ENCODE data around the gene MPP2.

Gene MPP2

DNA sequence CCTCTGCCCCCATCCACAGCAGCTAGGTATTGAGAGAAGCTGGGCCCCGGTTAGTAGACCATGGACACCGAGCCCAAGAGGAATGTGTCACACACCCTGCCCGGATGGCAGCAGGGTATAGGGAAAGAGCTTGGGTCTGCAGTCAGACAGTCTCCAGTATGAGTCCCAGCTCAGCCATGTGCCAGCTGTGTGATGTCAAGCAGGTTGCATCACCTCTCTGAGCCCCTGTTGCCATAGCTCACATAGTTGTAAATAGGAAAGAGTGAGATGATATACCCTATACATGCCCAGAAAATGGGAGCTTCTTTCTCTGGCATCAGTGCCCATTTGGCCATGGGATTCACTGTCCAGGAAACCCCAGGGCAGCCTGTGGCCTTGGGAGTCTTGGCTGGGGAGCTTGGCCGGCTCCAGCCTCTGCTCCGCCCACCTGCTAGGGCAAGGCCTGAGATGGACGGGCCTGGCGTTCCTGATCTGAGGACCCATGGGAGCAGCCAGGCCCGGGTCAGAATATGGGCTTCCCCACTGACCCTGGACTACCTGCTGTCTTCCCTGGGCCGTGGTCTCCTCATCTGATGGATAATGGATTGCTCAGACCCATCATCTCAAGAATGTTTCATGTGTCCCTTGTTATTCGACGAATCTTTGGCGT lies 47.1 kb downstream of the MPP2 start:
- H3K36me3 ChIP-seq (ENCODE audit: control insufficient read depth, low read length): no peaks in the 10 kb centered on the region

DNA sequence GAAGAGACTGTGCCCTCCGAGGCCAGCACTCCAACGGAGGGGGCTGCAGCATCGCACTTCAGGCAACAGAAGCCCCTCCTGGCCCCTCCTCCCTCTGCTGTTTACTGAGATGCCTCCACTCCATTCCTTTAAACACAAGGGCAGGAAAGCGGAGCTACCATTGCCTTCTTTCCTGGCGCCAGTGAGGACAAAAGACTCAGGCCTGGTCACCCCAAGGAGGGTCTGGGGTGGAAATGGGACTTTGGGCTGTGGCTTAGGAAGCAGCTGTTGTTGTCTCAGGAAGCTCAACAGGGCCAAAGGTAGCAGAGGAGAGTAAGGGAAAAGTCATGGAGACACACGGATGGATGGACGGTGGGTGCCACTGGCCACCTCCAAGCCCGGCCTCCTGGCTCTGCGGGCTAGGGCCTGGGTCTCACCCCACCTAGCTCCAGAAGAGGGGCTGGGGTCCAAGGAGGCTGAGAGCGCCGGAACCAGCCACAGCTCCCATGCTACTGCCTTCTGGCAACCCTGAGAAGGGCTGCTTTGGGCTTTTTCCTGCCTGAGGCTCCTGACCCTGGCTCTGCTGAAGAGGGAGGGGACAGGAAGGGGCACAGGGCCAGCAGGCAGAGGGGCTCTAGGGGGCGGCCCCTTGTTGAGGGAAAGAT lies 49.3 kb downstream of the MPP2 start:
- Histone ChIP-seq H3K9me2 (replicated peaks; ENCODE audit: control insufficient read depth, low read length) (no peaks in the 10 kb centered on the region), H4K20me1 (ENCODE audit: control insufficient read depth, insufficient read depth, low read depth, low read length) (no peaks in the 10 kb centered on the region), H3K4me1 (ENCODE audit: control insufficient read depth, low read length) (no peaks in the 10 kb centered on the region), H3K79me2 (ENCODE audit: control insufficient read depth, low read length) (no peaks in the 10 kb centered on the region), H3K9me3 (ENCODE audit: control insufficient read depth, insufficient read depth, low read length) (no peaks in the 10 kb centered on the region), H3K4me2 (ENCODE audit: low read length) (no peak overlapping the region), H3K27me3 (ENCODE audit: control insufficient read depth, low read length) (no peaks in the 10 kb centered on the region), H3K27ac (ENCODE audit: low read depth, low read length) (no peak overlapping the region), H3K4me3 (ENCODE audit: low read length) (no peak overlapping the region), H3K36me3 (ENCODE audit: control insufficient read depth, low read length) (no peaks in the 10 kb centered on the region), H3F3A (ENCODE audit: control insufficient read depth, insufficient read depth) (no peaks in the 10 kb centered on the region)
- no peak for TF ChIP-seq EZH2phosphoT487 (IDR thresholded peaks at IDR 0.05; ENCODE audit: borderline replicate concordance, low read length)
- TF ChIP-seq, protein P1, sequence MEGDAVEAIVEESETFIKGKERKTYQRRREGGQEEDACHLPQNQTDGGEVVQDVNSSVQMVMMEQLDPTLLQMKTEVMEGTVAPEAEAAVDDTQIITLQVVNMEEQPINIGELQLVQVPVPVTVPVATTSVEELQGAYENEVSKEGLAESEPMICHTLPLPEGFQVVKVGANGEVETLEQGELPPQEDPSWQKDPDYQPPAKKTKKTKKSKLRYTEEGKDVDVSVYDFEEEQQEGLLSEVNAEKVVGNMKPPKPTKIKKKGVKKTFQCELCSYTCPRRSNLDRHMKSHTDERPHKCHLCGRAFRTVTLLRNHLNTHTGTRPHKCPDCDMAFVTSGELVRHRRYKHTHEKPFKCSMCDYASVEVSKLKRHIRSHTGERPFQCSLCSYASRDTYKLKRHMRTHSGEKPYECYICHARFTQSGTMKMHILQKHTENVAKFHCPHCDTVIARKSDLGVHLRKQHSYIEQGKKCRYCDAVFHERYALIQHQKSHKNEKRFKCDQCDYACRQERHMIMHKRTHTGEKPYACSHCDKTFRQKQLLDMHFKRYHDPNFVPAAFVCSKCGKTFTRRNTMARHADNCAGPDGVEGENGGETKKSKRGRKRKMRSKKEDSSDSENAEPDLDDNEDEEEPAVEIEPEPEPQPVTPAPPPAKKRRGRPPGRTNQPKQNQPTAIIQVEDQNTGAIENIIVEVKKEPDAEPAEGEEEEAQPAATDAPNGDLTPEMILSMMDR (IDR thresholded peaks at IDR 0.05; ENCODE audit: low read depth, low read length, poor library complexity, severe bottlenecking): no peak

More for the DNA sequence above, 47.1 kb downstream of the MPP2 start:
- no peaks in the 10 kb centered on the region for H3K27me3 ChIP-seq (ENCODE audit: control insufficient read depth, low read length)
- TF ChIP-seq, protein P1 (IDR thresholded peaks at IDR 0.05; ENCODE audit: low read depth, low read length, poor library complexity, severe bottlenecking): no peak
- no peak for TF ChIP-seq EZH2phosphoT487 (IDR thresholded peaks at IDR 0.05; ENCODE audit: borderline replicate concordance, low read length)
- no peak overlapping the region for H3K4me2 ChIP-seq (ENCODE audit: low read length)
- no peaks in the 10 kb centered on the region for H4K20me1 ChIP-seq (ENCODE audit: control insufficient read depth, insufficient read depth, low read depth, low read length)
- H3K9me2 ChIP-seq (replicated peaks; ENCODE audit: control insufficient read depth, low read length): no peaks in the 10 kb centered on the region
- no peak overlapping the region for H3K27ac ChIP-seq (ENCODE audit: low read depth, low read length)
- no peaks in the 10 kb centered on the region for H3F3A ChIP-seq (ENCODE audit: control insufficient read depth, insufficient read depth)
- H3K4me3 ChIP-seq (ENCODE audit: low read length): no peak overlapping the region
- no peaks in the 10 kb centered on the region for H3K9me3 ChIP-seq (ENCODE audit: control insufficient read depth, insufficient read depth, low read length)
- H3K79me2 ChIP-seq (ENCODE audit: control insufficient read depth, low read length): no peaks in the 10 kb centered on the region
- no peaks in the 10 kb centered on the region for H3K4me1 ChIP-seq (ENCODE audit: control insufficient read depth, low read length)

DNA sequence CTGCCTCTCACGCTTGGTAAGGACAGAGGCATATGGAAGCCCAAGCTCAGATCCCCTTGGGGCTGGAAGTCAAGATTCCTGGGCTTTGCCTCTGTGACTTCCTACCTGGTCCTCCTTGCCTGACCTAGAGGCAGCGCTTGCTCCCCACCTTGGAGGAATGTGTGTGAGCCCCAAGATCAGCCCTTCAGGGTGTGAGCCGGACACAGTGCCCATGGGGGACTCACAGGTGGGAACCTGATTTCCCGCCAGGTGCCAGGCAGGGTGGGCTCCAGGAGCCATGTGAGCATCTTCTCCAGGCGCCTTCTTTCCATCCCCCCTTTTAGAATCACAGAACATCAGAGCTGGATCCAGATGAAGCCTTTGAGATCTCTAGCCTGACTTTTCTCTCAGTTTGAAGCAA lies 50.2 kb downstream of the MPP2 start:
- Histone ChIP-seq H3K36me3 (ENCODE audit: control insufficient read depth, low read length) (no peaks in the 10 kb centered on the region), H3K79me2 (ENCODE audit: control insufficient read depth, low read length) (no peaks in the 10 kb centered on the region), H3K4me1 (ENCODE audit: control insufficient read depth, low read length) (no peaks in the 10 kb centered on the region), H3K9me2 (replicated peaks; ENCODE audit: control insufficient read depth, low read length) (no peaks in the 10 kb centered on the region), H3K27me3 (ENCODE audit: control insufficient read depth, low read length) (no peaks in the 10 kb centered on the region), H3F3A (ENCODE audit: control insufficient read depth, insufficient read depth) (no peaks in the 10 kb centered on the region), H3K4me3 (ENCODE audit: low read length) (no peak overlapping the region), H3K9me3 (ENCODE audit: control insufficient read depth, insufficient read depth, low read length) (no peaks in the 10 kb centered on the region), H4K20me1 (ENCODE audit: control insufficient read depth, insufficient read depth, low read depth, low read length) (no peaks in the 10 kb centered on the region), H3K27ac (ENCODE audit: low read depth, low read length) (no peak overlapping the region), H3K4me2 (ENCODE audit: low read length) (no peak overlapping the region)
- TF ChIP-seq, protein P1 (IDR thresholded peaks at IDR 0.05; ENCODE audit: low read depth, low read length, poor library complexity, severe bottlenecking): no peak
- no peak for TF ChIP-seq EZH2phosphoT487 (IDR thresholded peaks at IDR 0.05; ENCODE audit: borderline replicate concordance, low read length)
